ENCODE measurements around the gene LENG9.

Gene LENG9

GRCh38 chr19:54418930-54419800 lies 44.4 kb downstream of the LENG9 start:
- DNase-seq = no peak

GRCh38 chr19:54418030-54418929 lies 45.3 kb downstream of the LENG9 start:
- no peak for DNase-seq

- no peak for DNase-seq
Measured at GRCh38 chr19:54416695-54417491, 46.7 kb downstream of the LENG9 start.

GRCh38 chr19:54415901-54416673 lies 47.5 kb downstream of the LENG9 start:
- no peak for DNase-seq

- no peak for DNase-seq
Measured at GRCh38 chr19:54415208-54415900, 48.2 kb downstream of the LENG9 start, which contains the start of gene TTYH1. Gene TTYH1 (plus strand): TSS chr19:54415464. CDS start chr19:54415553, 89 bp downstream.

- DNase-seq = no peak
Measured at GRCh38 chr19:54414156-54414555, 49.4 kb downstream of the LENG9 start.

GRCh38 chr19:54412877-54413276 lies 50.7 kb downstream of the LENG9 start:
- no peak for DNase-seq
